Uterus (tissue), 4 donors: ENCODE data around the gene CNST. TPM values are rescaled to one million over a fixed set of nuclear protein-coding genes. Genes with fewer than 3 reads are reported as not detected.

Experiments
- DNase-seq, 2 donors: peaks; one replicate each; pipeline ENCODE4 v3.0.0-alpha.2; 2019 to 2020
- H3K27ac ChIP-seq, 2 donors: fragments of 200-600 bp; sonication (generic); 1 replicate in 1 of 2; 2 replicates in 1 of 2; pipeline ENCODE4 v1.5.1; 2016 to 2018
- H3K27me3 ChIP-seq, 2 donors: fragments of 200-600 bp; sonication (generic); one replicate each; pipeline ENCODE4 v1.5.1; 2018 to 2019; ENCODE audit warnings: control low read depth in 1 of 2
- H3K36me3 ChIP-seq, 2 donors: fragments of 200-600 bp; sonication (generic); one replicate each; pipeline ENCODE4 v1.5.1; 2019; ENCODE audit warnings: control low read depth in 1 of 2
- H3K4me1 ChIP-seq, 2 donors: fragments of 200-600 bp; sonication (generic); one replicate each; pipeline ENCODE4 v1.5.1; 2018 to 2019; ENCODE audit warnings: control low read depth in 1 of 2
- H3K4me3 ChIP-seq, 2 donors: fragments of 200-600 bp; sonication (generic); 1 replicate in 1 of 2; 2 replicates in 1 of 2; pipeline ENCODE4 v1.5.1; 2018 to 2019; ENCODE audit warnings: mild to moderate bottlenecking in 1 of 2
- H3K9me3 ChIP-seq, 2 donors: fragments of 200-600 bp; sonication (generic); one replicate each; pipeline ENCODE4 v1.5.1; 2019; ENCODE audit warnings: control low read depth in 1 of 2
- POLR2A ChIP-seq, 2 donors: fragments of 450-650 bp; IDR thresholded peaks; one replicate each; pipeline ENCODE4 v1.6.1; 2016; ENCODE audit warnings: antibody characterized with exemption in 2 of 2, mild to moderate bottlenecking in 1 of 2, moderate library complexity in 1 of 2
- intact Hi-C: fragments of 100-400 bp; cut with DNase I; formaldehyde crosslinking; loops from one replicate; pipeline ENCODE4 v1.15.1; 2023; ENCODE audit warnings: low total_unique reads
- total RNA-seq, 4 donors: library from RNA; depleted of rRNA in 3 of 4; stranded (reverse); fragments of >200 nt in 3 of 4; gene quantifications; one replicate each; pipeline versions ENCODE4 v1.1.0 to v1.2.4, GENCODE V29; 2014 to 2023
- TF ChIP-seq, protein P1 (sequence below), 4 experiments: fragments of 200-600 bp in 2 of 4; fragments of 450-650 bp in 2 of 4; sonication (generic) in 2 of 4; IDR thresholded peaks; one replicate each; pipeline ENCODE4 v1.5.1; 2016 to 2019; ENCODE audit warnings: antibody characterized with exemption in 4 of 4, mild to moderate bottlenecking in 2 of 4, moderate library complexity in 1 of 4
- donor health status: DM: yes; HTN: yes; CAD: no.

Gene CNST
- total RNA-seq, 4 donors from 2014 or later: 19.7 to 31.0 (median 29.2) TPM

DNA sequence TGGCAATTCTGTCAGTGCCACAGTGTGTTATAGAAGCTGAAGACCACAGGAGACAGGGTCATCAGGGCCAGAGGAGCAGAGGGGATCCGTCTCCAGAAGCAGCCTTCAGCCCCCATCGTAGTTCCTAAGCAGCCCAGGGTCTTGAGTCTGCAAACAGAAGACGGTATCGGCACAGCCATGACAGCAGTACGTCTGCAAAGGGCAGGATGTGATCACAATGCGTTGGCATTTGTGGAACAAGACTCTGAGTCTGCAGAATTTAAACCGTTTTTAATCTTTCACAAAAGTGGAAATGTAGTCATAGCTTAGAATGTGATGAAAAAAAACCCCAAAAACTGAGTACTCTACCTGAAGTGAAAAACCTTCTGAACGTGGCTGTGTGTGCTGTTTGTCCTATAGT, 113.9 kb downstream of the CNST start:
- no peak for DNase-seq
- Histone ChIP-seq H3K36me3 (no peaks in the 10 kb centered on the region), H3K27me3 (no peaks in the 10 kb centered on the region), H3K9me3 (no peaks in the 10 kb centered on the region), H3K4me3 (no peak overlapping the region), H3K27ac (no peak overlapping the region), H3K4me1 (no peaks in the 10 kb centered on the region)
- no peak for TF ChIP-seq POLR2A (IDR thresholded peaks at IDR 0.05)
- TF ChIP-seq, protein P1, sequence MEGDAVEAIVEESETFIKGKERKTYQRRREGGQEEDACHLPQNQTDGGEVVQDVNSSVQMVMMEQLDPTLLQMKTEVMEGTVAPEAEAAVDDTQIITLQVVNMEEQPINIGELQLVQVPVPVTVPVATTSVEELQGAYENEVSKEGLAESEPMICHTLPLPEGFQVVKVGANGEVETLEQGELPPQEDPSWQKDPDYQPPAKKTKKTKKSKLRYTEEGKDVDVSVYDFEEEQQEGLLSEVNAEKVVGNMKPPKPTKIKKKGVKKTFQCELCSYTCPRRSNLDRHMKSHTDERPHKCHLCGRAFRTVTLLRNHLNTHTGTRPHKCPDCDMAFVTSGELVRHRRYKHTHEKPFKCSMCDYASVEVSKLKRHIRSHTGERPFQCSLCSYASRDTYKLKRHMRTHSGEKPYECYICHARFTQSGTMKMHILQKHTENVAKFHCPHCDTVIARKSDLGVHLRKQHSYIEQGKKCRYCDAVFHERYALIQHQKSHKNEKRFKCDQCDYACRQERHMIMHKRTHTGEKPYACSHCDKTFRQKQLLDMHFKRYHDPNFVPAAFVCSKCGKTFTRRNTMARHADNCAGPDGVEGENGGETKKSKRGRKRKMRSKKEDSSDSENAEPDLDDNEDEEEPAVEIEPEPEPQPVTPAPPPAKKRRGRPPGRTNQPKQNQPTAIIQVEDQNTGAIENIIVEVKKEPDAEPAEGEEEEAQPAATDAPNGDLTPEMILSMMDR (IDR thresholded peaks at IDR 0.05): no peak
- intact Hi-C loops: no loop called here

DNA sequence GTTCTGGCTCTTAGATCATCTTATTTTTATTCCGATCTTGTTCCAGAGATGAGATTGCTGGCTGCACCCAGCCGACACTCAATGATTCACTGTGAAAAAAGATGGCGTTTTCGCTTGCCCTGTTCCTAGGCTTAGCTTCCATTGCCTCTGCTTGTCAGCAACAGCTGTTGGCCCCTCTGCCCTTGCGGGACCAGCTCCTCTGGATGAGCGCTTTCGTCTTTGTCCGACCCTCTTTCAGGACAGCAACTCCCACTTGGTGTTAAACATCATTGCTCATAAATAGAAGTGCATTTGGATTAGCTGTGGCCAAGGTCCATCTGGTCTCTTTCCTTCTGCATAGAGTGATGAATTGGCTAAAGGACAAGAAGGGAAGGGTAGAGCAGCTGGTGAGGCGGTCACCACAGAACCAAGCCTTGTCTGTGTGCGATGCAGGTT, 114.5 kb downstream of the CNST start:
- intact Hi-C loops: no loop called here
- H3K4me3 ChIP-seq: no peak overlapping the region
- H3K9me3 ChIP-seq: no peaks in the 10 kb centered on the region
- H3K4me1 ChIP-seq: no peaks in the 10 kb centered on the region
- DNase-seq: no peak
- H3K36me3 ChIP-seq: no peaks in the 10 kb centered on the region
- no peak for TF ChIP-seq POLR2A (IDR thresholded peaks at IDR 0.05)
- TF ChIP-seq, protein P1 (IDR thresholded peaks at IDR 0.05): no peak
- peak overlapping the region in 1 of 2 donors; percentile 54 for H3K27ac ChIP-seq
- no peaks in the 10 kb centered on the region for H3K27me3 ChIP-seq

DNA sequence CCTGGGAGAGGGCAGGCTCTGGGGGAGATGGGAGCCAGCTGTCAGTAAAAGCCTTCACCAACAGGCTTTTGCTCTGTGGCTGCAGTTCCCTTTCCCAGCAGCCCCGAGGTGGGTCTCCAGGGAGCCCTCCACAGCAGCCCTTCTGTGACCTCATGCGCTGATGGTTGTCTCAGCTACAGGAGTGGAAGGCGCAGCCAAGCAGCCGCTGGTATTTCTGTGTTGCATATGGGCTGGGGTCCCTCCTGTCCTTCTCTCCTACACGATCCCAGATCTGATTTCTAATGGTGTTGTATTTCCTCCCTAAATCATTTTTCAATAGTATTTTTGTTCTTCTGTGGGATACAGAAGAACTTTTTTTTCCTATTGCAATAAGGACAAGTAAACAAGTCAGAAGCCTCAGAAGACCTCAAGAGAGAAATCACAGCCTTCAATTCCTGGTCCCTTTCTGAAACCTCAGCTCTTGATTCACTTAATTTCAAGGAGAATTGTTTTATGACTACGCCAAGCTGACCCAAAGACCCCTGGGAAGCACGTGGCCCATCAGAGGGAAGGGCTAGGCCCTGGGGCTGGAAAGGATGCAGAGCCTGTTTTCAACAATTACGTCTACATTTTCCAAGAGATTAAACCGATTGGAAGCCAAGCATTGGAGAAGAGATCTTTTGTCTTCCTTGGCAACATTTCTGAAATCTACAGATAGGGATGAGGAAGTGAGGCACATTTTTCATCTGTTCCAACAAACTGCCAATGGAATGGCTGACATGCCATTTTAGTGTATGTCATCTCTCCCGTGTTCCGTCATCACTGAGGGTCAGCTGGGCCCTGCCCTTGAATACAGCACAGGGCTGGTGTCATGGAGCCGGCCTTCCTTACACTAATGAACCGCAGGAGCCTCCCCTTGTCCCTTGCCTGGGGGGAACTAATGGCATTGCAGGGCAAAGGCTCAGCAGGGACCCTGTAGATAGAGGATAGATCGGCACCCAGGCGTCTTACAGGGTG, 115.9 kb downstream of the CNST start:
- H3K27ac ChIP-seq: peak overlapping the region; percentile 54

DNA sequence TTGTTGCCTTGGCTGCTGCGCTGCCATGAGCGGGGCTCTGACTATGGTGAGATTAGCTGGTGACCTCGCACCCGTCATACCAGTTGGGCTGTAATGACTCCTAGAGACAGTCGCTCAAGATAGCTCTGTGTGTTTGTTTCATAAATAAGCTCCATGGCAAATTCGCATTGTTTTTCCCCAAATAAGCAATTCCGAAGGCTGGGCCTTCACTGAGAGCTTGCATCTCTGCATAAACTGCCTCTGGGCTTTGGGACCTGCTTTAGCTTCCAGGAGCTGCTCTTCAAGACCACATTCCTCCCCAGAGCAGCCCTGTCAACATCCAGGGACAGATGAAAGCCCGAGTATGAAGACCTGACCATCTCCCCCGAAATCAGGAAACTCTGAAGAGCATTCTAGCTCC, 117.3 kb downstream of the CNST start:
- H3K4me1 ChIP-seq: no peaks in the 10 kb centered on the region
- intact Hi-C loops: no loop called here

More for the DNA sequence above, 115.9 kb downstream of the CNST start:
- Histone ChIP-seq H3K9me3 (no peaks in the 10 kb centered on the region), H3K4me1 (no peaks in the 10 kb centered on the region), H3K27me3 (no peaks in the 10 kb centered on the region), H3K4me3 (no peak overlapping the region), H3K36me3 (no peaks in the 10 kb centered on the region)
- intact Hi-C loops: no loop called here
- TF ChIP-seq POLR2A (IDR thresholded peaks at IDR 0.05): no peak
- TF ChIP-seq, protein P1 (IDR thresholded peaks at IDR 0.05): no peak
- peak in 1 of 2 donors; percentile 33 for DNase-seq

More for the DNA sequence above, 117.3 kb downstream of the CNST start:
- Histone ChIP-seq H3K27ac (no peak overlapping the region), H3K27me3 (no peaks in the 10 kb centered on the region), H3K4me3 (no peak overlapping the region), H3K36me3 (no peaks in the 10 kb centered on the region), H3K9me3 (no peaks in the 10 kb centered on the region)
- TF ChIP-seq, protein P1 (IDR thresholded peaks at IDR 0.05): no peak
- no peak for TF ChIP-seq POLR2A (IDR thresholded peaks at IDR 0.05)
- no peak for DNase-seq
